Activated naive CD4-positive, alpha-beta T cell treated with anti-CD3 and anti-CD28 coated beads for 36 hours (primary cell): Measurements from ENCODE around the gene NABP1. TPM values are rescaled to one million over a fixed set of nuclear protein-coding genes. Genes with fewer than 3 reads are reported as not detected.

Source experiments
- CTCF ChIA-PET: fragments of 350-600 bp; sonication (Branson Sonifier 250); formaldehyde crosslinking; loops from one replicate; lab custom pipeline; 2021; ENCODE audit warnings: antibody characterized with exemption; lab: Charles Lee
- DNase-seq: peaks from one replicate; pipeline ENCODE4 v3.0.0-alpha.2; 2020
- H3K27ac Mint-ChIP-seq: one replicate; pipeline ENCODE4 v1.8.0; 2021; ENCODE audit warnings: mild to moderate bottlenecking, mixed read lengths
- H3K27me3 Mint-ChIP-seq: one replicate; pipeline ENCODE4 v1.8.0; 2021; ENCODE audit warnings: low read depth, mixed read lengths
- H3K36me3 Mint-ChIP-seq: one replicate; pipeline ENCODE4 v1.8.0; 2021; ENCODE audit warnings: low read depth, mixed read lengths
- H3K4me1 Mint-ChIP-seq: one replicate; pipeline ENCODE4 v1.8.0; 2021; ENCODE audit warnings: low read depth, mixed read lengths
- H3K4me3 Mint-ChIP-seq: one replicate; pipeline ENCODE4 v1.8.0; 2021; ENCODE audit warnings: mild to moderate bottlenecking, moderate library complexity, mixed read lengths
- H3K9me3 Mint-ChIP-seq: one replicate; pipeline ENCODE4 v1.8.0; 2021; ENCODE audit warnings: mixed read lengths
- intact Hi-C: fragments of 100-400 bp; cut with micrococcal nuclease; formaldehyde crosslinking; loops from one replicate; pipeline ENCODE4 v1.15.1; 2023
- total RNA-seq, 2 experiments: library from RNA; stranded (reverse); gene quantifications; one replicate each; pipeline ENCODE4 v1.2.3, GENCODE V29; 2021

The NABP1 gene
- total RNA-seq, 2 experiments from 2014 or later = 97.5 to 101 TPM

- intact Hi-C loops = no loop called here
- Mint-ChIP-seq H3K27me3 (no peaks in the 10 kb centered on the region), H3K27ac (no peak overlapping the region), H3K4me3 (no peak overlapping the region), H3K4me1 (no peaks in the 10 kb centered on the region), H3K36me3 (no peaks in the 10 kb centered on the region), H3K9me3 (no peaks in the 10 kb centered on the region)
- no peak for DNase-seq
- CTCF ChIA-PET = interaction anchor here (0.6 kb wide), 1 partner anchor 178 kb away, joined by 3 read pairs; no protein-coding TSS in a partner anchor
Observed at GRCh38 chr2:191719261-191719660, 41.3 kb downstream of the NABP1 start.

- H3K27ac Mint-ChIP-seq = no peak overlapping the region
- intact Hi-C loops = no loop called here
- no peaks in the 10 kb centered on the region for H3K9me3 Mint-ChIP-seq
- H3K4me1 Mint-ChIP-seq = no peaks in the 10 kb centered on the region
- no peak for DNase-seq
- CTCF ChIA-PET = interaction anchor here (0.6 kb wide), 1 partner anchor 178 kb away, joined by 3 read pairs; no protein-coding TSS in a partner anchor
- no peaks in the 10 kb centered on the region for H3K36me3 Mint-ChIP-seq
- no peak overlapping the region for H3K4me3 Mint-ChIP-seq
- no peaks in the 10 kb centered on the region for H3K27me3 Mint-ChIP-seq
Observed at GRCh38 chr2:191719938-191720337, 42.0 kb downstream of the NABP1 start.

DNA sequence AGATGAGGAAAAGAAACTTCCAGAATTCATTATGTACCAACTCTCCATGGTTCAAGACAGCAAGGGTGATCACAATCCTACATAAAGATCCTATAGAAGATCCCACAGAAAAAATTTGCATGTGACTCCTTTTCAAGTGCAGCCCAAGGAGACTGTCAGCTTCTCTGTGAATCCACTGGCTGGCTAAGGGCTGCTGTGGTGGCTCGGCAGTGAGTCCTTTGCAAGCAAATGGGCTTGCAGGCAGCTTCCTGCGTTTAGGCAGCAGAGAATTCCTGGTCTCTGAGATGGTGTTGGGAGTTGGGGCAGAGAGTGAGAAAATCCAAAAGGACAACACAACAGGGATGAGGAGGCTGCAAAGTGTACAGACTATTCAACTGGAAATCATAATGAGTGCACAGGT, 43.4 kb downstream of the NABP1 start:
- intact Hi-C loops = no loop called here
- no peaks in the 10 kb centered on the region for H3K27me3 Mint-ChIP-seq
- H3K4me3 Mint-ChIP-seq = no peak overlapping the region
- H3K27ac Mint-ChIP-seq = no peak overlapping the region
- H3K4me1 Mint-ChIP-seq = no peaks in the 10 kb centered on the region
- no peaks in the 10 kb centered on the region for H3K36me3 Mint-ChIP-seq
- no peaks in the 10 kb centered on the region for H3K9me3 Mint-ChIP-seq
- no peak for DNase-seq
- CTCF ChIA-PET = interaction anchor here (0.6 to 1.1 kb wide), 2 partner anchors 14 to 270 kb away, joined by 3 to 4 read pairs; no protein-coding TSS in a partner anchor

DNA sequence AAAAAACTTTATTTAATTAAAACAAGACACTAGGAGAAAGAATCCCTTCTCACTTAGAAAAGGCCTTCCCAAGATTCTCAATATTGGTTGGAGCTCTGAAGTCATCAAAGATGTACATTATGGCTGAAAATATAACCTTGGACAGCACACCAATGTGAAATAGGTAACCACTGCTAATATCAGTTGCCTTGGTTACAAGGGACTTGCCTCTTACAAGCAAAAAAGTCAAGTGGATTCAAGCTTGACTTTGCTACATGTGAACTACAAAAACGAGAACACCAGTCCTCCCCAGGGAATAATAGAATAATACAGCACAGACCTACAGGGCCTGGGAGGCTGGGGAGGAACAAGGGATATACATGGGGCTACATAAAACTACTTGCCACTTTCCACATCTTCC, 46.1 kb downstream of the NABP1 start:
- intact Hi-C loops = no loop called here
- Mint-ChIP-seq H3K9me3 (no peaks in the 10 kb centered on the region), H3K27ac (no peak overlapping the region), H3K4me1 (no peaks in the 10 kb centered on the region), H3K36me3 (no peaks in the 10 kb centered on the region), H3K27me3 (no peaks in the 10 kb centered on the region), H3K4me3 (no peak overlapping the region)
- no peak for DNase-seq
- CTCF ChIA-PET = interaction anchor here (0.7 to 1.1 kb wide), 3 partner anchors 9 to 186 kb away, joined by 3 to 5 read pairs (median 3); no protein-coding TSS in a partner anchor

GRCh38 chr2:191728750-191729624, 51.1 kb downstream of the NABP1 start:
- Mint-ChIP-seq H3K4me1 (no peaks in the 10 kb centered on the region), H3K9me3 (no peaks in the 10 kb centered on the region), H3K27me3 (no peaks in the 10 kb centered on the region), H3K36me3 (no peaks in the 10 kb centered on the region), H3K4me3 (no peak overlapping the region), H3K27ac (no peak overlapping the region)
- intact Hi-C loops = loop anchor here (1.0 kb wide), 1 partner anchor 11 kb away; no protein-coding TSS in a partner anchor
- DNase-seq = no peak
- CTCF ChIA-PET = interaction anchor here (0.7 to 1.2 kb wide), 3 partner anchors 162 to 684 kb away, joined by 3 to 5 read pairs (median 3); no protein-coding TSS in a partner anchor

DNA sequence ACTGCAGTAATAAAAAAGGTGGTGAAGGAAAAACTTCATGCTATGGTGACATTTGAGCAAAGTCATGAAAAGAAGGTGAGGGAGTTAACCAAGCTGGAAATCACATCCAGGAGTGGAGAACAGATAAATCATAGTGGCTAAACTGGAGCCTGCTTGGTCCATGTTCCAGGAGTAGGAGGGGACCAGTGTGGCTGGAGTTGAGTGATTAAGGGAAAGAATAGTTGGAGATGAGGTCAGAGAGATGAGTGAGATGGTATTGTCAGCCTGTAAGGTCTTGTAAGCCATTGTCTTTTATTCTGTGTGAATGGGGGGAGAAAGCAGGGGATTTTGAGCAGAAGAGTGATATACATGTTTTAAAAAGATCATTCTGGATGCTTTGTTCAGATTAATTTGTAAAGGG, 52.3 kb downstream of the NABP1 start:
- intact Hi-C loops = no loop called here
- CTCF ChIA-PET = interaction anchor here (0.5 to 1.2 kb wide), 3 partner anchors 80 to 432 kb away, joined by 3 to 4 read pairs (median 3); no protein-coding TSS in a partner anchor

More for the DNA sequence above, 52.3 kb downstream of the NABP1 start:
- H3K9me3 Mint-ChIP-seq = no peaks in the 10 kb centered on the region
- H3K27ac Mint-ChIP-seq = no peak overlapping the region
- H3K36me3 Mint-ChIP-seq = no peaks in the 10 kb centered on the region
- H3K4me3 Mint-ChIP-seq = no peak overlapping the region
- no peak for DNase-seq
- peaks cover 3% of the 10 kb centered on the region for H3K27me3 Mint-ChIP-seq
- H3K4me1 Mint-ChIP-seq = no peaks in the 10 kb centered on the region

Other genes starting within 250 kb of the NABP1 start
- gene CAVIN2, start 169.0 kb downstream of the NABP1 start, total RNA-seq = not detected